PC-9 (cell line): Measurements from ENCODE around the gene FAXDC2.

Experiments used
- EZH2 ChIP-seq: fragments of 200-600 bp; sonication (generic); IDR thresholded peaks from 2 replicates; pipeline ENCODE4 v1.8.0; 2017; ENCODE audit warnings: antibody characterized with exemption, low read depth
- TF ChIP-seq, protein P1 (sequence below): fragments of 200-600 bp; sonication (generic); conservative IDR thresholded peaks from 2 replicates; pipeline ENCODE4 v1.6.1; 2017; ENCODE audit warnings: mixed run types, antibody characterized with exemption, mild to moderate bottlenecking, moderate library complexity

- TF ChIP-seq, protein P1, sequence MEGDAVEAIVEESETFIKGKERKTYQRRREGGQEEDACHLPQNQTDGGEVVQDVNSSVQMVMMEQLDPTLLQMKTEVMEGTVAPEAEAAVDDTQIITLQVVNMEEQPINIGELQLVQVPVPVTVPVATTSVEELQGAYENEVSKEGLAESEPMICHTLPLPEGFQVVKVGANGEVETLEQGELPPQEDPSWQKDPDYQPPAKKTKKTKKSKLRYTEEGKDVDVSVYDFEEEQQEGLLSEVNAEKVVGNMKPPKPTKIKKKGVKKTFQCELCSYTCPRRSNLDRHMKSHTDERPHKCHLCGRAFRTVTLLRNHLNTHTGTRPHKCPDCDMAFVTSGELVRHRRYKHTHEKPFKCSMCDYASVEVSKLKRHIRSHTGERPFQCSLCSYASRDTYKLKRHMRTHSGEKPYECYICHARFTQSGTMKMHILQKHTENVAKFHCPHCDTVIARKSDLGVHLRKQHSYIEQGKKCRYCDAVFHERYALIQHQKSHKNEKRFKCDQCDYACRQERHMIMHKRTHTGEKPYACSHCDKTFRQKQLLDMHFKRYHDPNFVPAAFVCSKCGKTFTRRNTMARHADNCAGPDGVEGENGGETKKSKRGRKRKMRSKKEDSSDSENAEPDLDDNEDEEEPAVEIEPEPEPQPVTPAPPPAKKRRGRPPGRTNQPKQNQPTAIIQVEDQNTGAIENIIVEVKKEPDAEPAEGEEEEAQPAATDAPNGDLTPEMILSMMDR: no peak
- no peak for TF ChIP-seq EZH2
Observed at GRCh38 chr5:154844809-154845208, 5.6 kb downstream of the FAXDC2 start.
